Fibroblast of lung (primary cell): Measurements from ENCODE around the gene ELFN1.

Experiments
- CTCF ChIP-seq, 2 donors: IDR thresholded peaks in 1 of 2; conservative IDR thresholded peaks in 1 of 2; 1 replicate in 1 of 2; 2 replicates in 1 of 2; pipeline ENCODE4 v1.5.1; 2011 to 2012; ENCODE audit warnings: low read length in 2 of 2, control low read depth in 1 of 2, inconsistent platforms in 1 of 2, low read depth in 1 of 2, mild to moderate bottlenecking in 1 of 2
- EZH2 ChIP-seq: IDR thresholded peaks from 2 replicates; pipeline ENCODE4 v1.5.1; 2012; ENCODE audit warnings: low read length, control low read depth, mild to moderate bottlenecking; ENCODE audit errors: missing control alignments

- TF ChIP-seq CTCF (conservative IDR thresholded peaks at IDR 0.05 in 1 of 2, IDR thresholded peaks at IDR 0.05 in 1 of 2; ENCODE audit: low read depth in 1 of 2, low read length in 2 of 2) (no peak), EZH2 (no peak)
Measured at GRCh38 chr7:1717095-1717483, 47.0 kb downstream of the ELFN1 start.
